Epidermal melanocyte (primary cell): ENCODE data around the gene AP3B2.
A peak's percentile ranks its signal among the peaks of the same experiment; 100 is the strongest.

Experiments used
- DNase-seq: peaks from one replicate; pipeline ENCODE4 v3.0.0; 2011; ENCODE audit warnings: low spot score; ENCODE audit not compliant: insufficient read length

AP3B2 gene

GRCh38 chr15:82698711-82699345, 10.8 kb downstream of the AP3B2 start:
- DNase-seq, result no peak

- no peak for DNase-seq
Observed at GRCh38 chr15:82697735-82698407, 11.8 kb downstream of the AP3B2 start.

DNA sequence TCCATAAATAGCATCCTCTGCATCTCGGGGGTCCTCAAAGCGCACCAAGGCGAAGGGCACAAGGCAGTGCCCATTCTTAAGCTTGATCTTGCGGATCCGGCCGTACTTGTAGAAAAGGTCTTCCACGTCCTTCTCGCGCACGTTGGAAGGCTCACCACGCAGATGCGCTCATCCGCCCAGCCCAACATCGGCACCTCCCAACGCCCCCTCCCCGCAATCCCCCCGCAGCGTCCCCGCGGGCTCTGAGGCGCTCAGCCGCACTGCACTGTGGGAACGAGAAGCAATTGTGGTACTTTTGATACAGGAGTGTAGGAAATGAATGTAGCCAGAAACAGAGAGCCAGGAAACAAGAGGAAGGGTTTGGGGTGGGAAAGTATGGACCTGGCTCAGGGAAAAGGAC, 17.5 kb downstream of the AP3B2 start:
- no peak for DNase-seq

DNA sequence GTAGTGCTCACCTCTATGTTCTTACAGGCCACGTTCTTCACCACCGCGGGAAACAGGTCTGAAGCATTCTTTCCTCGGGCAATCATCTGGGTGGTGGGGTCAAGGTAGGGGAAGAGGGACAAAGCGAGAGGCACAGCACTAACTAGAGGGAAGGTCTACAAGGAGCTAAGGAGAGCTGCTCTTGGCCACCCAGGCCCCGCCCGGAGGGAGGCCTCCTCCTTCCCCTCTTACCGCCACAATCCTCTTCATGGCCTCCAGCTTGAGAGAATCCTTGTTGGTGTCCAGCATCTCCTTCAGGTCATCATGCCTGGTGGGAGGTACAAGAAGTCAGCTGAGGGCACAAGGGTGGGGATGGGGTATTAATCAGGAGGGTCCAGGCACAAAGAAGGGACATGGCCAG, 20.5 kb downstream of the AP3B2 start:
- no peak for DNase-seq

- no peak for DNase-seq
Observed at GRCh38 chr15:82688691-82689090, 21.0 kb downstream of the AP3B2 start.

GRCh38 chr15:82681371-82681770, 28.3 kb downstream of the AP3B2 start:
- DNase-seq, result no peak

DNA sequence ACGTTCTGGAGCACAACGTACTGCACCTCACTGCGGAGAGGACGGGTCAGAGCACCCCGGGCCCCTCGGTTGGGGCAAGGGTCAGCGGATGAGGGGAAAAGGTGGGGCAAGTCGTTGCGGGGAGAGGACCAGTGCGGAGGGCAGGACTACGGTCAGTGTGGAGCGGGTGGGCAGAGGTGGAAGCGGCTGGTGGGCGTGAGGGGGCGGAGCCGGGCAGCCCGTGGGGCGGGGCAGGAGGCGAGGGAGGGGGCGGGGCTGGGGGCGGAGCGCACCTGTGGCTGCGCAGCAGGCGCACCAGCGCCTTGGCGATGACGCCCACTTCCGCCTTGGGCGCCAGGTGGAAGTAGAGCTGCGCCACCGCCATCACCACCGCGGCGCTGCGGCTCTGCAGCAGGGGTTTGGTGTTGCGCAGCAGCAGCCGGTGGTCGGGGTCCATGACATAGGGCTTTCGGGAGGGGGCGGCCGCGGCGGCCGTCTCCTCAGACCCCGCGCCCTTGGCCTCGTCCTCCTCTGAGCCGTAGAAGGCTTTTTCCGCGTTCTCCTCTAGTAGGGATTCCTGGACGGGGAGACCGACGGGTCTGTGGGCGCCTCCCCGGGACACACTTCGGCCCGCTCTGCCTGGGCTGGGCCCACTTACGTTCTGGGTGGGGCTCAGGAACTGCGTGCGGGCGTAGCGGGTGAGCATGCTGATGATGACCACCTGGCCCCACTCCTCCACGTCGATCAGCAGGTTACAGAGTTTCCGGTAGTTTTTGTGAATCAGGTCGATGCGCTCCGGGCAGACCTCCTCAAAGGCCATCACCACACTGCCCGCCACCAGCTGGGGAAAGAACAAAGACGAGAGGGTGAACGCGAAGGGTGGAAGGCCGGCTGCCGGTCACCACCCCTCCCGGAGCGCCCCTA, 29.2 kb downstream of the AP3B2 start:
- DNase-seq, result no peak

DNA sequence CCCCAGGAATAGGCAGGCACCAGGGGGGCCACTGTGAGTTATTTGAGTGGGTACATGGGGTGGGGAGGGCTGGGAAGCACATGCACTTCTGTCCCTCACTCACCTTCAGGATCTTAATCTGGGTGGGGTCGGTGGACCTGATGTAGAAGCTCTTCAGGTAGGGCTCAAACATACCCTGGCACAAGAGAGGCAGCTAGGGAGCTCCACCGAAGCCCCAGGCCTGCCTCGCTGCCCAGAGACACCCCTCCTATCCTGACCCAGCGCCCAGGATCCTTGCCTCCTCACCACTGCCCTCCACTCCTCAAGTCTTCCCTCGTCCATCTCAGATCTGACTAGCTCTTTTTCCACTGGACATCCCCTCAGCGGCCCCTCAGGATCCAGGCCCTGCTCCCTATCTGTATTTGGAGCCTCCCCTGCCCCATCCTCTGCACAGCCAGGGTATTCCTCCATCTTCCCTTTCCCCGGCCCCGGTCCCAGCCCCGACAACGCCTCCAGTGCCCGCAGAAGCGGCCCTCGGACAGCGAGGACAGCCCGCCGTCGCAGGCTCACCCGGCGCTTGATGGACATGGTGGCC, 30.0 kb downstream of the AP3B2 start:
- no peak for DNase-seq

DNA sequence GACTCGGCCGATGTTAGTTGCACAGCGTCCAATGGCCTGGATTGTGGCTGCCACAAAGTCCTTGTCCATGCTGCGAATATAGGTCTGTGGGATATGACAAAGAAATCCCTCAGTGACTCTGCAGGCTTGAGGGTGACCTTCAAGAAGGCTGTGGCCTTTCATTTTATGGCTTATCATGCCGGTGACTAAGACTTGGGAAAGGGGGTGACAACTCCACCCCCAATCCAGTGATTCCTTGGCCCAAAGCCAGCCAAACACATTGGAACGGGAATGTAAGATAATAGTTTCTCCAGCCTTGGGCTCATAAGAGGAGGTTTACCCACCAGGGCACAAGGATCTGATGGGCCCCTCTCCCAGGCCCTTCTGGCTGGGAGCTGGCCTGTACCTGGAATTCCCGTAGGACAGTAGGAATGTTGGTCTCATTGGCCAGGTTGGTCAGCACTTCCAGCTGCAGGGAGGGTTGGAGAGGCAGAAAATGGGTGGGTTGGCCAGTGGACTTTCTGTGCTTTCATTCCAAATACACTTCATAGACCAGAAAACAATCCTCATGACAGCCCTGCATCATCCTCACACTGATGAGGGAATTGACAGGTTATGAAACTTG, 31.9 kb downstream of the AP3B2 start:
- DNase-seq, result no peak

- no peak for DNase-seq
Observed at GRCh38 chr15:82674873-82675272, 34.8 kb downstream of the AP3B2 start.

GRCh38 chr15:82670699-82671098, 39.0 kb downstream of the AP3B2 start:
- no peak for DNase-seq

DNA sequence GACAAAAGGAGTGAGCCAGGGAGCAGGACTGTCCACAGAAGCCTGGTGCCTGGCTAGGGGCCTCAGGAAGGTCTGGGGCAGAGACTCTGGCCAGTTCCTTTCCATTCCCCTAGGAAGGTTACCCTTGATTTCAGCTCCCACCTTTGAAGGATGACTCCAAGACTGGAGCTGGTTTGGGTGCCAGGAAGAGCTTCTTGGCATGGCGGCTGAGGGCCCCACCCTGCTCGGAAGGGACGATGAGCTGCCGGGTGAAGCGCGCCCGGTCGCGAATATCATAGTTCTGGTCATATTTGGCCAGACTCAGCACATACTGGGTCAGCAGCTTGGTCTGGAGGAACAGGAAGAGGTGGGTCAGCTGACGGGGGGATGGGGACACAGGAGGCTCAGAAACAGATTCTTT, 43.1 kb downstream of the AP3B2 start:
- DNase-seq, result no peak

- DNase-seq, result no peak
Observed at GRCh38 chr15:82664021-82664420, 45.7 kb downstream of the AP3B2 start.

- DNase-seq, result peak; percentile 42
Observed at GRCh38 chr15:82663186-82663600, 46.5 kb downstream of the AP3B2 start.

DNA sequence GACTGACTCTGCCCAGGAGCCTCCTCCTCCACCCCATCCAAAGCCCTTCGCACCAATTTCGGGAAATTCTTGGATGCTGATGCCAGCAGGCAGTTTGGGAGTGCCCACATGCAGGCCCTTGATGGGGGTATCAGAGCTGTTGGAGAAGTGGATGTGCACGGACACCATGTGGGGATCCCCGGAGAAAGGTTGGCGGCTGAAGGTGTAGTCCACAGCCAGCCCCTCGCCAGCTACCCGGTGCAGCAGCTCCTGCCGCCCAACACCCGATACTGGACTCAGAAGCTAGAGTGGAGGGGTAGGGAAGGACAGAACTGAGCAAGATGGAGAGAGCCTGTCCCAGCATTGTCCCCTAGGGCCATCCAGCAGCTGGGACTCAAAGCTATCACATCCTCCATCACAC, 47.0 kb downstream of the AP3B2 start:
- DNase-seq, result no peak

- no peak for DNase-seq
Observed at GRCh38 chr15:82660378-82660777, 49.3 kb downstream of the AP3B2 start.

- no peak for DNase-seq
Observed at GRCh38 chr15:82656641-82657266, 52.9 kb downstream of the AP3B2 start.

GRCh38 chr15:82655606-82656005, 54.1 kb downstream of the AP3B2 start:
- DNase-seq, result no peak

DNA sequence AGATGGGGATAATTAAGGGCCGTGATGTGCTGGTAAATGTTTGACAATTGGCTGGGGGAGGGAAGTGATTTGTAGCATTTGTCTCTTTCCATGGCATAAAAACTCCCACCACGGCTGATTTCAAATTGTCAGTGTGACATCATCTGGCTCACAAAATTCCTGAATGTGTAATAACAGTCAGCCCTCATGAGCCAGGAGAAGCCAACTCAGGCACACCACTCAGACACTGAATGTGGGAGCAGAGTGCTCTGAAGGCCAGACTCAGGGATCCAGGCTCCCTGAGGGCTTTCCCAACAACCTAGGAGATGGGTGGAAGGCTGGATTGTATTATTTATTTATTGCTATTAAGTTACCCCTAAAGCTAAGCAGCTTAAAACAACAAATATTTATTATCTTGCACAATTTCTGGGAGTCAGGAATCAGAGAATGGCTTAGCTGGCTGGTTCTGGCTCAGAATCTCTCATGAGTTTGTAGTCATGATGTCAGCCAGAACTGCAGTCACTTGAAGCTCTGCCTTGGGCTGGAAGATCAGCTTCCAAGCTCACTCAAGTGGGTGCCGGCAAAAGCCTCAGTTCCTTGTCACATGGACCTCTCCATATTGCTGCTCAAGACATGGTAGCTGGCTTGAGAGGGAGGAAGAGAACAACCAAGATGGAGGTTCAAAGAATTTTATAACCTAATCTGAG, 56.0 kb downstream of the AP3B2 start:
- no peak for DNase-seq

- DNase-seq, result no peak
Observed at GRCh38 chr15:82651708-82652107, 58.0 kb downstream of the AP3B2 start.
